ENCODE results near the gene CD209. TPM values are rescaled to one million over a fixed set of nuclear protein-coding genes. Genes with fewer than 3 reads are reported as not detected.

Gene CD209
- total and polyA plus RNA-seq, 2 of the 8 experiments (the other 6 are each of a cell fraction or from before 2014, with no cell fraction given), result 0.05 to 0.22 TPM

DNA sequence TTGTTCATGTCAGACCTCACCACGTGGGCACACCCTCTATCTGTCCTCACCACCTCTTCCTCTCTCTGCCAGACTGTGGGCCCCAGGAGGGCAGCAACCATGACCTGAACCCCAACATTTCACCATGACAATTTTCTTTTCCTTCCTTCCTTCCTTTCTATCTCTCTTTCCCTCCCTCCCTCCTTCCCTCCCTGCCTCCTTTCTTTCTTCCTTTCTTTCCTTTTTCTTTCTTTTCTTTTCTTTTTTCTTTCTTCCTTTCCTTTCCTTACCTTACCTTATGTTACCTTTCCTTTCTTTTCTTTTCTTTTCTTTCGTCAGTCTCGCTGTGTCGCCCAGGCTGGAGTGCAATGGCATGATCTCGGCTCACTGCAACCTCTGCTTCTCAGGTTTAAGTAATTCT lies 36.7 kb downstream of the CD209 start (continued):
- TF ChIP-seq, protein P1, sequence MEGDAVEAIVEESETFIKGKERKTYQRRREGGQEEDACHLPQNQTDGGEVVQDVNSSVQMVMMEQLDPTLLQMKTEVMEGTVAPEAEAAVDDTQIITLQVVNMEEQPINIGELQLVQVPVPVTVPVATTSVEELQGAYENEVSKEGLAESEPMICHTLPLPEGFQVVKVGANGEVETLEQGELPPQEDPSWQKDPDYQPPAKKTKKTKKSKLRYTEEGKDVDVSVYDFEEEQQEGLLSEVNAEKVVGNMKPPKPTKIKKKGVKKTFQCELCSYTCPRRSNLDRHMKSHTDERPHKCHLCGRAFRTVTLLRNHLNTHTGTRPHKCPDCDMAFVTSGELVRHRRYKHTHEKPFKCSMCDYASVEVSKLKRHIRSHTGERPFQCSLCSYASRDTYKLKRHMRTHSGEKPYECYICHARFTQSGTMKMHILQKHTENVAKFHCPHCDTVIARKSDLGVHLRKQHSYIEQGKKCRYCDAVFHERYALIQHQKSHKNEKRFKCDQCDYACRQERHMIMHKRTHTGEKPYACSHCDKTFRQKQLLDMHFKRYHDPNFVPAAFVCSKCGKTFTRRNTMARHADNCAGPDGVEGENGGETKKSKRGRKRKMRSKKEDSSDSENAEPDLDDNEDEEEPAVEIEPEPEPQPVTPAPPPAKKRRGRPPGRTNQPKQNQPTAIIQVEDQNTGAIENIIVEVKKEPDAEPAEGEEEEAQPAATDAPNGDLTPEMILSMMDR (IDR thresholded peaks at IDR 0.05; ENCODE audit: control extremely low read depth in 1 of 3, insufficient read depth in 1 of 3, low read depth in 1 of 3, low read length in 3 of 3), result no peak
- TF ChIP-seq RFX5 (IDR thresholded peaks at IDR 0.05; ENCODE audit: borderline replicate concordance, low read depth, low read length) (no peak), JUND (IDR thresholded peaks at IDR 0.05; ENCODE audit: low read length) (no peak), SIX5 (IDR thresholded peaks at IDR 0.05; ENCODE audit: low read depth, low read length) (no peak), BRCA1 (IDR thresholded peaks at IDR 0.05; ENCODE audit: low read depth, low read length) (no peak)

Measured in H1 (cell line).